Measurements from ENCODE around the gene FILIP1L. TPM values are rescaled to one million over a fixed set of nuclear protein-coding genes. Genes with fewer than 3 reads are reported as not detected.

Gene FILIP1L
- total RNA-seq, 4 donors from 2014 or later = 26.7 to 46.3 (median 30.8) TPM

DNA sequence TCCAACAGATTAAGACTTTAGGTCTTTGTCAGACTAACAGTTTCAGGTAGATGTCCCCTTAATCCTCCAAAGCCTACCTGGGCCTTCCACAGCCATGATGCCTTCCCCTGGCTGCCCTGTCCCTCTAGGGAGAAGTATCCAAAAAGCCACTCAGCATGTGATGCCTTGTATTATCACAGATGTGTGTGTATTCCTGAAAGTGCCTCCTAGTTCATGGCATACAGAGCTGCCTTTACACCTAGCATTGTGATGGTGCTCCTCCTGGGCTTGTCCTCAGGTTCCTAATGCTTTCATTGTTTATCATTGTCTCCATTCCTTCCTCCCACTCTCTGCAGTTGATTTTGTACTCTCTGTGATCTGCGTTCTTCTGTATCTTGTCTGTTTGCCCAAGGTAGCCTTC is 253.1 kb downstream of the FILIP1L start:
- Histone ChIP-seq H3K4me3 (no peak overlapping the region), H3K36me3 (peaks cover 0 to 11% (median 0%) of the 10 kb centered on the region in 3 donors), H3K4me1 (peaks cover 0 to 52% (median 13%) of the 10 kb centered on the region in 4 donors), H3K27ac (peak overlapping the region in 1 of 4 donors; percentile 65), H3K9me3 (no peaks in the 10 kb centered on the region), H3K27me3 (no peaks in the 10 kb centered on the region)
- no peak for DNase-seq (ENCODE audit: low spot score in 2 of 2)
- TF ChIP-seq EP300 (IDR thresholded peaks at IDR 0.05) (no peak), POLR2A (IDR thresholded peaks at IDR 0.05) (no peak)
- TF ChIP-seq, protein P1, sequence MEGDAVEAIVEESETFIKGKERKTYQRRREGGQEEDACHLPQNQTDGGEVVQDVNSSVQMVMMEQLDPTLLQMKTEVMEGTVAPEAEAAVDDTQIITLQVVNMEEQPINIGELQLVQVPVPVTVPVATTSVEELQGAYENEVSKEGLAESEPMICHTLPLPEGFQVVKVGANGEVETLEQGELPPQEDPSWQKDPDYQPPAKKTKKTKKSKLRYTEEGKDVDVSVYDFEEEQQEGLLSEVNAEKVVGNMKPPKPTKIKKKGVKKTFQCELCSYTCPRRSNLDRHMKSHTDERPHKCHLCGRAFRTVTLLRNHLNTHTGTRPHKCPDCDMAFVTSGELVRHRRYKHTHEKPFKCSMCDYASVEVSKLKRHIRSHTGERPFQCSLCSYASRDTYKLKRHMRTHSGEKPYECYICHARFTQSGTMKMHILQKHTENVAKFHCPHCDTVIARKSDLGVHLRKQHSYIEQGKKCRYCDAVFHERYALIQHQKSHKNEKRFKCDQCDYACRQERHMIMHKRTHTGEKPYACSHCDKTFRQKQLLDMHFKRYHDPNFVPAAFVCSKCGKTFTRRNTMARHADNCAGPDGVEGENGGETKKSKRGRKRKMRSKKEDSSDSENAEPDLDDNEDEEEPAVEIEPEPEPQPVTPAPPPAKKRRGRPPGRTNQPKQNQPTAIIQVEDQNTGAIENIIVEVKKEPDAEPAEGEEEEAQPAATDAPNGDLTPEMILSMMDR (IDR thresholded peaks at IDR 0.05) = no peak
- WGBS, 2 donors = 72 to 84% methylated on average over 1 of the region's 1 CpG

DNA sequence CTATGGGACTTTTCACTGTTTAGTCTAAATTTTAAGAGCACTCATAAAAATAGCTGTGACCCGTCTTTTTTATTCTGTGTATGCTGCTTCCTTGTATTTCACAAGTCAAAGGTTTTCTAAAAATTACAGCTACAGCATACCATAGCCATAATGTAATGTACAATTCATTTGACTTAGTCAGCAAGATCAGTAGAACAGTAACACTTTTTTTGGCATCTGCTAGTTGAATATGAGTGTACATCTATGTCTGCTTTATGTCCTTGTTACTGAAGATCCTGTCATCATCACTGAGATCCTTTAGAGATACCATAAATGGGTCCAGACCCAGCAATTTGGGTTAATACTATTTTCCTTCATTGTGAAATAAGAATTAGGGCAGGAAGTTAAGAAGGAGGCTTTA is 254.5 kb downstream of the FILIP1L start:
- Histone ChIP-seq H3K4me3 (no peak overlapping the region), H3K27ac (peak overlapping the region in 2 of 4 donors; percentile 25 to 68), H3K9me3 (no peaks in the 10 kb centered on the region), H3K27me3 (no peaks in the 10 kb centered on the region), H3K4me1 (peaks cover 0 to 43% (median 11%) of the 10 kb centered on the region in 4 donors), H3K36me3 (peaks cover 0 to 11% (median 0%) of the 10 kb centered on the region in 3 donors)
- no peak for DNase-seq (ENCODE audit: low spot score in 2 of 2)
- no peak for TF ChIP-seq EP300 (IDR thresholded peaks at IDR 0.05)
- TF ChIP-seq, protein P1 (IDR thresholded peaks at IDR 0.05) = no peak
- TF ChIP-seq POLR2A (IDR thresholded peaks at IDR 0.05) = no peak
- 17 to 29% methylated on average over 1 of the region's 1 CpG for WGBS, 2 donors

DNA sequence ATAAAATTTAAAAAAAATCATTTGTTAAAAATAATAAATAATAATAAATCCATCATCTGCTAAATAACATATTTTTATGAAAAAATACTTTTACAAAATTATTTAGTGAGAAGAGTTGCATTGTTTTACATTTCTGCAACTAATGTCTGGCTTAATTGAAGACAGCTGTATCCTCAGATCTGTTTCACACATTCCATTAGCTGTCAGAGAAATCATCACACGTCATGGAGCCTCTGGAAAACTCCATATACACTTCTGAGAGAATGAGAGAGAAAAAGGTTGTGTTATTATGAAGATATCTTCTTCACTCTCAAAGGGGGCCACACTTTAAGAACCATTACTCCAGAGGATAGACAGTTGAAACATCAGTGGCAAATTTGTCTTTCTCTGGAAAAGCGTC is 255.8 kb downstream of the FILIP1L start:
- peaks cover 0 to 36% (median 11%) of the 10 kb centered on the region in 4 donors for H3K4me1 ChIP-seq
- no peak for DNase-seq (ENCODE audit: low spot score in 2 of 2)
- H3K27me3 ChIP-seq = no peaks in the 10 kb centered on the region
- no peaks in the 10 kb centered on the region for H3K9me3 ChIP-seq
- H3K36me3 ChIP-seq = peaks cover 0 to 6% (median 0%) of the 10 kb centered on the region in 3 donors
- WGBS, 2 donors = 71 to 74% methylated on average over 2 of the region's 2 CpGs
- no peak overlapping the region for H3K4me3 ChIP-seq
- H3K27ac ChIP-seq = peak overlapping the region in 1 of 4 donors; percentile 20
- TF ChIP-seq POLR2A (IDR thresholded peaks at IDR 0.05) (no peak), EP300 (IDR thresholded peaks at IDR 0.05) (no peak)
- TF ChIP-seq, protein P1 (IDR thresholded peaks at IDR 0.05) = no peak

DNA sequence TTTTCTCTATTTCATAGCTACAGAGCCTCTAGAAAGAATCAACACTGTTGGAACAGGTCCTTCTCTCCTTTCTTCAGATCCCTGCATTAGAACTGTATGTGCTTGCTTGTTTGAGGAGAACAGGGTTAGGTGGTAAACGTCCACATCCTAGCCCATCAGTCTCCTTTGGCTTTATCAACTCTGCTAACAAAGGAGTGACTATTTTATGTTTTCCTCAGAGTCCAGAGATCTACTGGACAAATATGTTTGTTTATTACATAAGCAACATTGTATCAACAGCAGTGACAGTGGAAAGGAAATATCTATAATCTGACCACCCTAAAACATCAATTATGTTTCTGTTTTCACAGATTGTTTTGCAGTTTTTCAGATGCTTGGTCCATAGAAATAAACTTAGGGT is 257.0 kb downstream of the FILIP1L start:
- no peak for DNase-seq (ENCODE audit: low spot score in 2 of 2)
- WGBS, 2 donors = 44 to 52% methylated on average over 1 of the region's 1 CpG
- no peaks in the 10 kb centered on the region for H3K27me3 ChIP-seq
- no peaks in the 10 kb centered on the region for H3K36me3 ChIP-seq
- no peaks in the 10 kb centered on the region for H3K9me3 ChIP-seq
- peak overlapping the region in 1 of 4 donors; percentile 22 for H3K27ac ChIP-seq
- no peak overlapping the region for H3K4me3 ChIP-seq
- H3K4me1 ChIP-seq = peaks cover 0 to 33% (median 11%) of the 10 kb centered on the region in 4 donors
- TF ChIP-seq, protein P1 (IDR thresholded peaks at IDR 0.05) = no peak
- TF ChIP-seq EP300 (IDR thresholded peaks at IDR 0.05) (no peak), POLR2A (IDR thresholded peaks at IDR 0.05) (no peak)

DNA sequence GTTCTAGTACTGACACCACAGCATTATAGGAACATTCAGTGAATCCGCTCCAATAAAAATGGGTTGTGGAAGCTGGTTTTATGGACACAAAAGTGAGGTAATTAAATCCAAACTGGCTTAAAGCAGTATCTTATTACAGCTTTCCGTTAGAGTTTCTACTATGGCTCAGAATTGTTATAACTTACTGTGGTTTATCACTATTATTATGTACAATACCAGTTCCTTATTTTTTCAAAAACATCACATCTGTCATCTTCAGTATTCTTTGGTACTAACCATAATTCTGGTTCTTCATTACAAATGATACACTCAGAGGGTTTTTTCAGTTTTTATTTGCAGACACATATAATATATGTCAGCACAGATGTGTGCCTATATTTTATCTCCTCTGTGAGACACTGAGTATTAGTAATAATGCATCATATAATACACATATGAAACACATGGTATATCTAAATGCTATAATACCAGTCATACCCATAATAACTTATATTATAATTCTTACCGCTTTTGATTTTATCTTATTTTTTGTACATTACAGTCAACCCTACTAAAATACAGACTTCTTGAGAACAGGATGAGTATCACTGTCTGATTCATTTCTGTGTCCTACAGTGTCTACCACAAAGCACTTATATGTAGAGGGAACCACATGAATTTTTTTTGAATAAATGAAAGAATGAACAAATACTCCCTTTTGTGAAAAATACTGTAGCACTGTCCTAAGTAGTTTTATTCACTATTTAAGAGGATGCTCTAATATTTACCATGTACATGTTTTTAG is 257.7 kb downstream of the FILIP1L start:
- H3K27ac ChIP-seq = peak overlapping the region in 1 of 4 donors; percentile 22
- no peaks in the 10 kb centered on the region for H3K27me3 ChIP-seq
- H3K4me3 ChIP-seq = no peak overlapping the region
- peaks cover 0 to 30% (median 11%) of the 10 kb centered on the region in 4 donors for H3K4me1 ChIP-seq
- TF ChIP-seq EP300 (IDR thresholded peaks at IDR 0.05) (no peak), POLR2A (IDR thresholded peaks at IDR 0.05) (no peak)
- TF ChIP-seq, protein P1 (IDR thresholded peaks at IDR 0.05) = no peak
- WGBS, 2 donors = 85 to 88% methylated on average over 3 of the region's 3 CpGs
- no peaks in the 10 kb centered on the region for H3K9me3 ChIP-seq
- DNase-seq (ENCODE audit: low spot score in 2 of 2) = no peak
- H3K36me3 ChIP-seq = no peaks in the 10 kb centered on the region
